PC-3 (cell line): ENCODE results near the gene SNX2. TPM values are rescaled to one million over a fixed set of nuclear protein-coding genes. Genes with fewer than 3 reads are reported as not detected.

Experiments
- ATAC-seq: fragments of 200-7000 bp; cut with Tn5 transposase; 2 replicates; pipeline ENCODE4 v1.9.1; 2020; ENCODE audit warnings: mild to moderate bottlenecking, moderate library complexity
- BruUV-seq: library from RNA; stranded (reverse); fragments of 400-500 nt; replicated peaks from 2 replicates; lab custom pipeline; 2021; lab: Mats Ljungman, UMichigan
- CTCF ChIA-PET: fragments of 300-600 bp; sonication (Branson Sonifier 250); formaldehyde crosslinking; loops from one replicate; lab custom pipeline; 2022; ENCODE audit warnings: antibody characterized with exemption; lab: Charles Lee
- POLR2A ChIA-PET: fragments of 300-600 bp; sonication (Branson Sonifier 250); formaldehyde crosslinking; loops from one replicate; lab custom pipeline; 2022; ENCODE audit warnings: antibody characterized with exemption; ENCODE audit not compliant: unreplicated experiment; lab: Charles Lee
- DNase-seq: peaks from one replicate; pipeline ENCODE4 v3.0.0-alpha.2; 2015
- H2AFZ ChIP-seq: fragments of 300-600 bp; sonication (generic); 2 replicates; pipeline ENCODE4 v1.6.0; 2016; ENCODE audit warnings: antibody characterized with exemption, low read length
- H3F3A ChIP-seq: fragments of 300-600 bp; sonication (generic); one replicate; pipeline ENCODE4 v1.6.0; 2017; ENCODE audit warnings: antibody characterized with exemption, low read length, control low read depth, mild to moderate bottlenecking; ENCODE audit not compliant: unreplicated experiment
- H3K27ac ChIP-seq: fragments of 300-600 bp; sonication (generic); 2 replicates; pipeline ENCODE4 v1.5.1; 2016; ENCODE audit warnings: mild to moderate bottlenecking, low read length
- H3K27me3 ChIP-seq: fragments of 300-600 bp; sonication (generic); 2 replicates; pipeline ENCODE4 v1.6.1; 2016; ENCODE audit warnings: low read length, mixed read lengths
- H3K36me3 ChIP-seq: fragments of 300-600 bp; sonication (generic); 2 replicates; pipeline ENCODE4 v1.6.1; 2016; ENCODE audit warnings: low read depth, mixed run types, low read length, mixed read lengths
- H3K4me1 ChIP-seq: fragments of 300-600 bp; sonication (generic); 2 replicates; pipeline ENCODE4 v1.5.1; 2016; ENCODE audit warnings: low read length; ENCODE audit not compliant: insufficient read depth
- H3K4me2 ChIP-seq: fragments of 300-600 bp; sonication (generic); 2 replicates; pipeline ENCODE4 v1.6.0; 2016; ENCODE audit warnings: low read length
- H3K4me3 ChIP-seq: fragments of 300-600 bp; sonication (generic); 2 replicates; pipeline ENCODE4 v1.5.1; 2016; ENCODE audit warnings: mild to moderate bottlenecking, low read length, mixed read lengths
- H3K79me2 ChIP-seq: fragments of 300-600 bp; sonication (generic); 2 replicates; pipeline ENCODE4 v1.6.1; 2017; ENCODE audit warnings: low read length, mixed read lengths
- H3K9ac ChIP-seq: fragments of 300-600 bp; sonication (generic); 2 replicates; pipeline ENCODE4 v1.6.0; 2016; ENCODE audit warnings: mild to moderate bottlenecking, low read length
- H3K9me2 ChIP-seq: fragments of 300-600 bp; sonication (generic); replicated peaks from 2 replicates; pipeline ENCODE4 v1.6.1; 2016; ENCODE audit warnings: mixed run types, low read length, mixed read lengths
- H3K9me3 ChIP-seq: fragments of 300-600 bp; sonication (generic); 2 replicates; pipeline ENCODE4 v1.6.1; 2016; ENCODE audit warnings: low read length, mixed read lengths
- H4K20me1 ChIP-seq: fragments of 300-600 bp; sonication (generic); 2 replicates; pipeline ENCODE4 v1.6.1; 2016; ENCODE audit warnings: low read length, mixed read lengths
- CTCF ChIP-seq: fragments of 300-600 bp; sonication (generic); conservative IDR thresholded peaks from 2 replicates; pipeline ENCODE4 v1.5.1; 2017; ENCODE audit warnings: antibody characterized with exemption, low read depth, mild to moderate bottlenecking, low read length
- EZH2 ChIP-seq: fragments of 300-600 bp; sonication (generic); IDR thresholded peaks from one replicate; pipeline ENCODE4 v1.6.1; 2017; ENCODE audit warnings: antibody characterized with exemption, mild to moderate bottlenecking, low read length; ENCODE audit not compliant: unreplicated experiment
- EZH2phosphoT487 ChIP-seq: fragments of 300-600 bp; sonication (generic); IDR thresholded peaks from 2 replicates; pipeline ENCODE4 v1.6.1; 2018; ENCODE audit warnings: mild to moderate bottlenecking, antibody characterized with exemption, low read length, borderline replicate concordance
- intact Hi-C: fragments of 100-400 bp; cut with micrococcal nuclease; formaldehyde crosslinking; loops from 2 replicates; pipeline ENCODE4 v1.9.0; 2023
- total RNA-seq: library from RNA; depleted of rRNA; stranded (reverse); fragments of >200 nt; gene quantifications from 2 replicates; pipeline ENCODE4 v1.2.3, GENCODE V29; 2014

Gene SNX2
- total RNA-seq, 1 experiment from 2014 or later: 33.7 TPM

DNA sequence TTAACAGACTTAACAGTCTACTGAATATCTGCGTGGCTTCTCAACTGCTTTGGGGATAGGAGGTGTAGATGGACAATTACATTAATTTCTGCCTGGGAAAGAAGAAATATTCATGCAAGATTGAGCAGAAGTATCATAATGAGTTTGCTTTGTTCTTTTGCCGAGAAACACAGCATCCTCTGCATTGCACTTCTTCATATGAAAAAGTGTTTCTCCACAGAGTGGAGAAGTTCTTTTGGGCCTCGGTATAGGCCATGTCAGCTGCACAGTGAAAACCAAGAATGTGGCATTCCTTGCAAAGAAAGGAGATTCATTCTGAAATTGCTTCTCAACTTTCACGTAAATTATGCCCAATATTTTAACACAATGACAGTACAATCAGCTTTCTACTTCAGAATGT lies 17.6 kb upstream of the SNX2 start:
- Histone ChIP-seq H4K20me1 (no peaks in the 10 kb centered on the region), H3K4me3 (no peak overlapping the region), H3K9me2 (no peaks in the 10 kb centered on the region), H3K27me3 (no peaks in the 10 kb centered on the region), H3F3A (no peaks in the 10 kb centered on the region), H2AFZ (no peak overlapping the region), H3K36me3 (no peaks in the 10 kb centered on the region), H3K4me1 (peaks cover 4% of the 10 kb centered on the region; the same call in 1 of the 2 replicates), H3K9me3 (no peaks in the 10 kb centered on the region), H3K79me2 (no peaks in the 10 kb centered on the region), H3K9ac (no peak overlapping the region), H3K4me2 (no peak overlapping the region), H3K27ac (no peak overlapping the region)
- no peak for ATAC-seq
- TF ChIP-seq CTCF (no peak), EZH2 (no peak), EZH2phosphoT487 (no peak)
- intact Hi-C loops: no loop called here
- ChIA-PET CTCF (no interaction called here), POLR2A (no interaction called here)
- no TSS peak for BruUV-seq
- DNase-seq: no peak

DNA sequence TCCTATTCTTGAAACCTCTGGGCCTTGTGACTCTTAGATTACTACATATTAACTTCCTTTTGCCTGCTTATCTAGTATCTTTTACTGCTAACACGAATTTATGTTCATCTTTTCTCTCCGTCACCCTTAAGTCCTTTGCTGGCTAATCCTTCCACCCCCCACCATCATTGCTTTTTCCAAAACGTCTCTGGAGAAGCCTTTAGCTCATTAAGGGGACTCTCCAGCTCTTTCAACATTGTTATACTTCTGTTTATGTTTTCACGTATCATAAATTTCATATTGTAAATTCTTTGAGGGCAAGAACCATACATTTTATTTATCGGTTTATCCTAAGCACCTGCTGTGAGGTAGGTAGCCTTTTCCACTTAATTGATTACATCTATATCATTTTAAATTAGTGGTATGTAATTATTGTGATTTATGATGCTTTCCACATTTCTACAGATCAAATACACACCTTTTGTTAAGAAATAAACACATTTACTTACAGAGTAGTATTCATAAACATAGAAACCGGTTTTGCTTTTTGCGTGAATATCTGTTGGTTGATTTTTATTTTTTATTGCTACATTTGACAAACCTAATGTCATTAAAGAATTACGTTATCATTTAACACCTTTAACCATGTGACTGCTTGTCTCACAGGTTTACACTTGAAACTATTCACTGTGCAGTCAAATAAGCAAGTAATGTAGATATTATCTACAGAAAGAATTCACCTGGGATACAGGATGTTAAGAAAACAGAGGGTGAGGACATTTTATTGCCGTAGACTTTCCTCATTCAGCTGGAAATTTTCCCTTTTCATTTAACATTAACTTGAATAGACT lies 15.4 kb upstream of the SNX2 start:
- Histone ChIP-seq H3K4me1 (peaks cover 4% of the 10 kb centered on the region; the same call in 1 of the 2 replicates), H3K36me3 (no peaks in the 10 kb centered on the region), H2AFZ (no peak overlapping the region), H3K9me2 (no peaks in the 10 kb centered on the region), H3K79me2 (no peaks in the 10 kb centered on the region), H3K4me3 (no peak overlapping the region), H3F3A (no peaks in the 10 kb centered on the region), H3K27me3 (no peaks in the 10 kb centered on the region), H3K27ac (no peak overlapping the region), H4K20me1 (no peaks in the 10 kb centered on the region), H3K9ac (no peak overlapping the region), H3K4me2 (no peak overlapping the region), H3K9me3 (no peaks in the 10 kb centered on the region)
- ChIA-PET CTCF (no interaction called here), POLR2A (no interaction called here)
- intact Hi-C loops: no loop called here
- DNase-seq (no peak), ATAC-seq (no peak)
- TF ChIP-seq EZH2 (no peak), CTCF (no peak), EZH2phosphoT487 (no peak)
- BruUV-seq: no TSS peak

GRCh38 chr5:122760236-122760635 lies 14.6 kb upstream of the SNX2 start:
- CTCF ChIA-PET: no interaction called here
- H3K9ac ChIP-seq: no peak overlapping the region
- H3K27me3 ChIP-seq: no peaks in the 10 kb centered on the region
- POLR2A ChIA-PET: no interaction called here
- peaks cover 4% of the 10 kb centered on the region; the same call in 1 of the 2 replicates for H3K4me1 ChIP-seq
- no peak for DNase-seq
- H3K9me3 ChIP-seq: no peaks in the 10 kb centered on the region
- H3F3A ChIP-seq: no peaks in the 10 kb centered on the region
- intact Hi-C loops: no loop called here
- no peaks in the 10 kb centered on the region for H3K36me3 ChIP-seq
- no peak overlapping the region for H3K4me3 ChIP-seq
- TF ChIP-seq EZH2: no peak
- TF ChIP-seq EZH2phosphoT487: no peak
- TF ChIP-seq CTCF: no peak
- no peaks in the 10 kb centered on the region for H3K9me2 ChIP-seq
- no peak overlapping the region for H3K27ac ChIP-seq
- H3K79me2 ChIP-seq: no peaks in the 10 kb centered on the region
- ATAC-seq: no peak
- BruUV-seq: no TSS peak
- H3K4me2 ChIP-seq: no peak overlapping the region
- H4K20me1 ChIP-seq: no peaks in the 10 kb centered on the region
- no peak overlapping the region for H2AFZ ChIP-seq
